DND-41 (cell line): ENCODE results near the gene ANO2.

Source experiments
- ATAC-seq: fragments of 200-7000 bp; cut with Tn5 transposase; 3 replicates; pipeline ENCODE4 v1.9.1; 2021; ENCODE audit warnings: low read depth; ENCODE audit not compliant: insufficient read depth
- DNase-seq: peaks from one replicate; pipeline ENCODE4 v3.0.0-alpha.2; 2020
- H2AFZ ChIP-seq: 2 replicates; pipeline ENCODE4 v1.6.0; 2012; ENCODE audit warnings: low read depth, low read length
- H3K27ac ChIP-seq: 2 replicates; pipeline ENCODE4 v1.5.1; 2012; ENCODE audit warnings: low read length, inconsistent platforms
- H3K27me3 ChIP-seq: fragments of 200-600 bp; sonication (generic); 2 replicates; pipeline ENCODE4 v1.6.0; 2012; ENCODE audit warnings: low read length, mild to moderate bottlenecking, inconsistent platforms; ENCODE audit not compliant: insufficient read depth, poor library complexity
- H3K36me3 ChIP-seq: 2 replicates; pipeline ENCODE4 v1.5.1; 2012; ENCODE audit warnings: low read length, inconsistent platforms; ENCODE audit not compliant: insufficient read depth
- H3K4me1 ChIP-seq: 2 replicates; pipeline ENCODE4 v1.5.1; 2012; ENCODE audit warnings: mild to moderate bottlenecking, low read length; ENCODE audit not compliant: insufficient read depth
- H3K4me2 ChIP-seq: 2 replicates; pipeline ENCODE4 v1.6.0; 2012; ENCODE audit warnings: mild to moderate bottlenecking, moderate library complexity, low read length, inconsistent platforms; ENCODE audit not compliant: insufficient read depth
- H3K4me3 ChIP-seq, 2 experiments: fragments of 200-600 bp in 1 of 2; shearing (Covaris generic) in 1 of 2; 2 replicates each; pipeline ENCODE4 v1.5.1; 2012 to 2016; ENCODE audit warnings: inconsistent platforms in 2 of 2, low read length in 2 of 2, mild to moderate bottlenecking in 2 of 2, low read depth in 1 of 2, moderate library complexity in 1 of 2
- H3K79me2 ChIP-seq: 2 replicates; pipeline ENCODE4 v1.6.0; 2012; ENCODE audit warnings: low read length, inconsistent platforms; ENCODE audit not compliant: insufficient read depth
- H3K9ac ChIP-seq: 2 replicates; pipeline ENCODE4 v1.6.0; 2012; ENCODE audit warnings: low read depth, mild to moderate bottlenecking, inconsistent platforms, low read length, moderate library complexity
- H3K9me3 ChIP-seq: 2 replicates; pipeline ENCODE4 v1.5.1; 2012; ENCODE audit warnings: low read length, moderate library complexity, mild to moderate bottlenecking, inconsistent platforms; ENCODE audit not compliant: insufficient read depth, severe bottlenecking
- H4K20me1 ChIP-seq: 2 replicates; pipeline ENCODE4 v1.6.0; 2012; ENCODE audit warnings: low read length; ENCODE audit not compliant: insufficient read depth
- CTCF ChIP-seq: IDR thresholded peaks from 2 replicates; pipeline ENCODE4 v1.5.1; 2012; ENCODE audit warnings: borderline replicate concordance, low read length, moderate library complexity, mild to moderate bottlenecking; ENCODE audit not compliant: poor library complexity, severe bottlenecking; ENCODE audit errors: extremely low read depth
- EZH2 ChIP-seq: IDR thresholded peaks from 3 replicates; pipeline ENCODE4 v1.6.1; 2012; ENCODE audit warnings: borderline replicate concordance, low read depth, mild to moderate bottlenecking, moderate library complexity, low read length, inconsistent platforms; ENCODE audit not compliant: severe bottlenecking

The ANO2 gene

GRCh38 chr12:5582018-5582417 lies 363.0 kb downstream of the ANO2 start:
- no peak for ATAC-seq
- Histone ChIP-seq H3K4me2 (no peak overlapping the region), H3K4me1 (no peaks in the 10 kb centered on the region), H3K36me3 (no peaks in the 10 kb centered on the region), H3K9ac (no peak overlapping the region), H3K4me3 (no peak overlapping the region), H2AFZ (no peak overlapping the region), H3K27ac (no peak overlapping the region), H3K9me3 (no peaks in the 10 kb centered on the region), H3K27me3 (peaks cover 5% of the 10 kb centered on the region), H3K79me2 (no peaks in the 10 kb centered on the region), H4K20me1 (no peaks in the 10 kb centered on the region)
- TF ChIP-seq CTCF: no peak
- TF ChIP-seq EZH2: no peak
- DNase-seq: no peak

- DNase-seq (no peak), ATAC-seq (no peak)
- H2AFZ ChIP-seq: no peak overlapping the region
- H3K27ac ChIP-seq: no peak overlapping the region
- H3K4me1 ChIP-seq: no peaks in the 10 kb centered on the region
- H3K9me3 ChIP-seq: no peaks in the 10 kb centered on the region
- no peak overlapping the region for H3K4me2 ChIP-seq
- no peaks in the 10 kb centered on the region for H4K20me1 ChIP-seq
- no peak overlapping the region for H3K9ac ChIP-seq
- TF ChIP-seq EZH2: no peak
- TF ChIP-seq CTCF: no peak
- peaks cover 5% of the 10 kb centered on the region for H3K27me3 ChIP-seq
- no peaks in the 10 kb centered on the region for H3K36me3 ChIP-seq
- no peaks in the 10 kb centered on the region for H3K79me2 ChIP-seq
- H3K4me3 ChIP-seq: no peak overlapping the region
Measured at GRCh38 chr12:5581616-5582015, 363.4 kb downstream of the ANO2 start.

- no peaks in the 10 kb centered on the region for H3K79me2 ChIP-seq
- ATAC-seq (no peak), DNase-seq (no peak)
- H3K36me3 ChIP-seq: no peaks in the 10 kb centered on the region
- H2AFZ ChIP-seq: no peak overlapping the region
- H3K27ac ChIP-seq: no peak overlapping the region
- no peaks in the 10 kb centered on the region for H4K20me1 ChIP-seq
- H3K4me2 ChIP-seq: no peak overlapping the region
- no peak overlapping the region for H3K4me3 ChIP-seq
- no peak for TF ChIP-seq EZH2
- H3K9ac ChIP-seq: no peak overlapping the region
- no peaks in the 10 kb centered on the region for H3K9me3 ChIP-seq
- peaks cover 5% of the 10 kb centered on the region for H3K27me3 ChIP-seq
- H3K4me1 ChIP-seq: no peaks in the 10 kb centered on the region
Measured at GRCh38 chr12:5581019-5581418, 364.0 kb downstream of the ANO2 start.

GRCh38 chr12:5578775-5579174 lies 366.3 kb downstream of the ANO2 start:
- no peaks in the 10 kb centered on the region for H3K9me3 ChIP-seq
- TF ChIP-seq CTCF: no peak
- TF ChIP-seq EZH2: no peak
- H3K4me1 ChIP-seq: no peaks in the 10 kb centered on the region
- ATAC-seq: no peak
- no peaks in the 10 kb centered on the region for H3K79me2 ChIP-seq
- peaks cover 10% of the 10 kb centered on the region for H3K27me3 ChIP-seq
- no peaks in the 10 kb centered on the region for H3K36me3 ChIP-seq
- H2AFZ ChIP-seq: no peak overlapping the region
- H3K4me3 ChIP-seq: no peak overlapping the region
- H3K9ac ChIP-seq: no peak overlapping the region
- no peak overlapping the region for H3K27ac ChIP-seq
- H4K20me1 ChIP-seq: no peaks in the 10 kb centered on the region
- no peak overlapping the region for H3K4me2 ChIP-seq
- DNase-seq: no peak
